ENCODE measurements around the gene IFIT1. TPM values are rescaled to one million over a fixed set of nuclear protein-coding genes. Genes with fewer than 3 reads are reported as not detected.
"Not testable (repeated sequence)": the region's sequence is repeated elsewhere in the genome, so short reads cannot be mapped to it uniquely, and the experiment has no call there.

IFIT1 gene
- total RNA-seq, 2 experiments from 2014 or later = 45.7 to 48.4 TPM

DNA sequence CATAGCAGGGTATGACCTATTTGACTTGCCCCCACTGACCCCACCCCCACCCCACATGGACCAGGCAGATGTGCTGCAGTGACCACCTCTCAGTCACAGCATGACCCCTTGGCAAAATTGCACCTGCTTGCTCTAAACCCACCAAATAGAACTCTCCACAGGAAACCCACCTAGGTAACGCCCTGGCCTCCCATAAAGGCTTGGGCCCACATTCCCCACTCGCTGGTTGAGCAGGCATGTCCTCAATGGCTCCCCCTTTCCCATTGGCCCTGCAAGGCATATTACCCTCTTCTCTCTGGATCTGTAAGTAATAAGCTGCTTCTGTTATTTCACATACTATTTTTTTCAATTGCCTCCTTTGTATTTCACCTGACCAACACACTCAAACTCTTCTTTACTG, 2.7 kb downstream of the IFIT1 start:
- Mint-ChIP-seq H3K36me3 (peaks cover 43% of the 10 kb centered on the region), H3K4me3 (peak overlapping the region; percentile 60), H3K27ac (peak overlapping the region; percentile 30), H3K27me3 (no peaks in the 10 kb centered on the region), H3K9me3 (no peaks in the 10 kb centered on the region), H3K4me1 (peaks cover 53% of the 10 kb centered on the region)
- POLR2A ChIA-PET = interaction anchor here (1.6 to 2.5 kb wide), 2 partner anchors 19 to 20 kb away, joined by 3 to 11 read pairs; partner anchors contain the start of gene IFIT5
- DNase-seq = no peak
- ATAC-seq (ENCODE audit: low read depth) = no peak

DNA sequence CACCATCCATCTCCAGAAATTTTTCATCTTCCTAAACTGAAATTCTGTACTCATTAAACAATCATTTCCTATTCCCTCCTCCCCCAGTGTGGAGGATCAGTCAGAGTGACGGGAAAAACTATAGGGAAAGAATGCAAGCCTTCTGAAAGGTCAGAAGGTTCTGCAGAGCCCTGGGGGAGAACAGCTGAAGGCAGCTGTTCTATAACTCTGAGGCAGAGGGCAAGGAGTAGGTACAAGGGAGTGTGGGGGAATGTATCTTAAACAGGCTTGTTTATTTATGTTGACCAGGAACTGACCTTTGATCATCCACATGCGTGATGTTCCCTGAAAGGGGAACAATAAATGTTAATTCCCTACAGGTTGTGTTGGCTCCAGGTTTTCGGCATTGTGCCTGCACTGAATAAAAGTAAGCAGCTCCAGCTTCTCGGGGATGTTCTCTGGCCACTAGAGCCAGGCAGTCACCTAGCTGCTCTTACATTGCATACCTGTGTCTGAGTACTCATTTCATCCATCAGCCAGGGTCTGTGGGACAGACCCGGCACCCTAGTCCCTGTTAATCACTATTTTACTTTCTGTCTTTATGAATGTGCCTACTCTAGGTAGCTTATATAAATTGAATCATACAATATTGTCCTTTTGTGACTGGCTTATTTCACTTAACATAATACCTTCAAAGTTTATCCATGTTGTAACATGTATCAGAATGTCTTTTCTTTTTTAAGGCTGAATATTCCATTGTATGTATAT, 5.8 kb downstream of the IFIT1 start:
- Mint-ChIP-seq H3K27me3 (no peaks in the 10 kb centered on the region), H3K4me3 (no peak overlapping the region), H3K36me3 (peaks cover 70% of the 10 kb centered on the region), H3K27ac (no peak overlapping the region), H3K4me1 (peaks cover 50% of the 10 kb centered on the region), H3K9me3 (no peaks in the 10 kb centered on the region)
- ATAC-seq (ENCODE audit: low read depth) (no peak), DNase-seq (no peak)
- POLR2A ChIA-PET = interaction anchor here (3.3 kb wide), 1 partner anchor 15 kb away, joined by 18 read pairs; the partner anchor contains the start of gene IFIT5

DNA sequence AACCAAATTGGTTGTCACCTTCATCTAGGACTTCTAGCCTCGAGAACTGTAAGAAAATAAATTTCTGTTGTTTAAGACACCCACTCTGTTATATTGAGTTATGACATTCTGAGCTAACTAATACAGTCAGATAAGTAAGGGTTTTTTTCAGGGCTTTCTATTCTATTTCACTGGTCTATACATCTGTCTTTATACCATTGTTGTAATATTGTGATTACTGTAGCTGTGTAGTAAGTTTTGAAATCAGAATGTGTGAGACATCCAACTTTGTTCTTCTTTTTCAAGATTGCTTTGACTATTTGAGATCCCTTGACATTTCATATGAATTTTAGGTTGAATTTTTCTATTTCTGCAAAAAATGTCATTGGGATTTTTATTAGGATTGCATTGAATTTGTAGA, 7.5 kb downstream of the IFIT1 start:
- POLR2A ChIA-PET = interaction anchor here (3.3 kb wide), 1 partner anchor 14 kb away, joined by 18 read pairs; the partner anchor contains the start of gene IFIT5
- no peaks in the 10 kb centered on the region for H3K27me3 Mint-ChIP-seq
- DNase-seq = no peak
- peaks cover 41% of the 10 kb centered on the region for H3K4me1 Mint-ChIP-seq
- no peaks in the 10 kb centered on the region for H3K9me3 Mint-ChIP-seq
- ATAC-seq (ENCODE audit: low read depth) = no peak
- H3K36me3 Mint-ChIP-seq = peaks cover 87% of the 10 kb centered on the region
- H3K4me3 Mint-ChIP-seq = peak overlapping the region; percentile 3
- no peak overlapping the region for H3K27ac Mint-ChIP-seq

DNA sequence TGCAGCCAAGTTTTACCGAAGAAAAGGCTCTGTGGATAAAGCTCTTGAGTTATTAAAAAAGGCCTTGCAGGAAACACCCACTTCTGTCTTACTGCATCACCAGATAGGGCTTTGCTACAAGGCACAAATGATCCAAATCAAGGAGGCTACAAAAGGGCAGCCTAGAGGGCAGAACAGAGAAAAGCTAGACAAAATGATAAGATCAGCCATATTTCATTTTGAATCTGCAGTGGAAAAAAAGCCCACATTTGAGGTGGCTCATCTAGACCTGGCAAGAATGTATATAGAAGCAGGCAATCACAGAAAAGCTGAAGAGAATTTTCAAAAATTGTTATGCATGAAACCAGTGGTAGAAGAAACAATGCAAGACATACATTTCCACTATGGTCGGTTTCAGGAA, 10.6 kb downstream of the IFIT1 start:
- ATAC-seq (ENCODE audit: low read depth) (no peak), DNase-seq (no peak)
- H3K27me3 Mint-ChIP-seq = no peaks in the 10 kb centered on the region
- POLR2A ChIA-PET = interaction anchor here (0.6 to 2.8 kb wide), 5 partner anchors 9 to 319 kb away, joined by 3 to 12 read pairs (median 4); partner anchors contain the start of genes IFIT1 and IFIT5
- peaks cover 92% of the 10 kb centered on the region for H3K36me3 Mint-ChIP-seq
- H3K9me3 Mint-ChIP-seq = peaks cover 3% of the 10 kb centered on the region
- H3K27ac Mint-ChIP-seq = no peak overlapping the region
- peaks cover 27% of the 10 kb centered on the region for H3K4me1 Mint-ChIP-seq
- no peak overlapping the region for H3K4me3 Mint-ChIP-seq

DNA sequence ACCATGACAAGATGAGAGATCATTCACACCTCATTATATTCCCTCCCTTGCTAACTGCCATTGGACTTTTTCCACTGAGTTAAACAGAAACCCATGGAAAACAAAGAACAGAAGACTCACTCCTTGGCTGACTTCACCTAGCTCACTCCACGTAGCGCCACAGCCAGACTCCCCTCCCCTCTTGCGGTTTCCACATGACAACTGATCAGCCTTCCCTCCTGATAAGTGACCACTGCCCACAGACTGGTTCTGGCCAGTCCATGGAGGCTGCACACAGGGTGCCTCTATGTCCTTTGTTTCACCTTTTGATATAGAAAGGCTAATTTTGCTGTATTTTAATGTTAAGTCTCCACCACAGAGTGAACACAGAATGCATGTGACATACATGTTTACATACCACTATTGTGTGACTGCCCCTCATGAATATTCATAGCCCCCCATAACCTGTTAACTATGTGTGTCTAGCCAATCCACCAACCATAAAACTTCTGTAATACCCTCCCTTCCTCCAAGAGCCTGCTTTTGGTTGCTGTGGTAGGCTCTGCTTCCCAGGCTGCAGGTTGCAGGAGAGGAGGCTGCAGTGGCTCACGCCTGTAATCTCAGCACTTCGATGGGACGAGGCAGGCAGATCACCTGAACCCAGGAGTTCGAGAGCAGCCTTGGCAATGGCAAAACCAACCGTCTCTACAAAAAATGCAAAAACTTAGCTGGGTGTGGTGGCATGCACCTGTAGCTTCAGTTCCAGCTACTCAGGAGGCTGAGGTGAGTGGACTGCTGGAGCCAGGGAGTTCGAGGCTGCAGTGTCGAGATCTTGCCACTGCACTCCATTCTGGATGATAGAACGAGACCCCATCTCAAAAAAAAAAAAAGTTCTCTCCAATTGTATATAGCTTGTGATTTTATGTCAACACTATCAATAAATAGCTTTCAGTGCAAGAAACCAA, 12.0 kb downstream of the IFIT1 start:
- Mint-ChIP-seq H3K36me3 (peaks cover 92% of the 10 kb centered on the region), H3K9me3 (peaks cover 10% of the 10 kb centered on the region), H3K27me3 (no peaks in the 10 kb centered on the region), H3K4me3 (no peak overlapping the region), H3K4me1 (peaks cover 15% of the 10 kb centered on the region), H3K27ac (no peak overlapping the region)
- DNase-seq (no peak), ATAC-seq (ENCODE audit: low read depth) (no peak)
- POLR2A ChIA-PET = interaction anchor here (1.0 kb wide), 1 partner anchor 8 kb away, joined by 3 read pairs; no protein-coding TSS in a partner anchor

DNA sequence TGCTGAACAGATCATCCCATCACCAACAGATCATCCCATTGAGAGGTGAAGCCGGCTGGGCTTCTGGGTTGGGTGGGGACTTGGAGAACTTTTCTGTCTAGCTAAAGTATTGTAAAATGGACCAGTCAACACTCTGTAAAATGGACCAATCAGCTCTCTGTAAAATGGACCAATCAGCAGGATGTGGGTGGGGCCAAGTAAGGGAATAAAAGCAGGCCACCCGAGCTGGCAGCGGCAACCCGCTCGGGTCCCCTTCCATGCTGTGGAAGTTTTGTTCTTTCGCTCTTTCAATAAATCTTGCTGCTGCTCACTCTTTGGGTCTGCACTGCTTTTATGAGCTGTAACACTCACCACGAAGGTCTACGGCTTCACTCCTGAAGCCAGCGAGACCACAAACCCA, 13.8 kb downstream of the IFIT1 start:
- Mint-ChIP-seq H3K9me3 (peaks cover 13% of the 10 kb centered on the region), H3K4me1 (peaks cover 11% of the 10 kb centered on the region)
- POLR2A ChIA-PET = interaction anchor here (0.6 to 1.0 kb wide), 2 partner anchors 8 to 298 kb away, joined by 3 read pairs; partner anchors contain the start of gene IFIT5

DNA sequence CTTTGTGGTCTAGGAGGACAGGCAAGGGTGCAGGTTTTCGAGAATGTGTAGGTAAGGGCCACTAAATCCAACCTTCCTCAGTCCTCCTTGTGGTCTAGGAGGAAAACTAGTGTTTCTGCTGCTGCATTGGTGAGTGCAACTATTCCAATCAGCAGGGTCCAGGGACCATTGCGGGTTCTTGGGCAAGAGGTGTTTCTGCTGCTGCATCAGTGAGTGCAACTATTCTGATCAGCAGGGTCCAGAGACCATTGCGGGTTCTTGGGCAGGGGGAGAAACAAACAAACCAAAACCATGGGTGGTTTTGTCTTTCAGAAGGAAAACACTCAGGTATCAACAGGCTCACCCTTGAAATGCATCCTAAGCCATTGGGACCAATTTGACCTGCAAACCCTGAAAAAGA, 15.4 kb downstream of the IFIT1 start:
- Mint-ChIP-seq H3K36me3 (peaks cover 92% of the 10 kb centered on the region), H3K4me1 (peaks cover 15% of the 10 kb centered on the region)

More for the DNA sequence above, 13.8 kb downstream of the IFIT1 start:
- DNase-seq; ATAC-seq (ENCODE audit: low read depth); H3K27me3 Mint-ChIP-seq; H3K4me3 Mint-ChIP-seq: not testable (repeated sequence)
- H3K27ac Mint-ChIP-seq = peak overlapping the region; percentile 5
- peaks cover 93% of the 10 kb centered on the region for H3K36me3 Mint-ChIP-seq

DNA sequence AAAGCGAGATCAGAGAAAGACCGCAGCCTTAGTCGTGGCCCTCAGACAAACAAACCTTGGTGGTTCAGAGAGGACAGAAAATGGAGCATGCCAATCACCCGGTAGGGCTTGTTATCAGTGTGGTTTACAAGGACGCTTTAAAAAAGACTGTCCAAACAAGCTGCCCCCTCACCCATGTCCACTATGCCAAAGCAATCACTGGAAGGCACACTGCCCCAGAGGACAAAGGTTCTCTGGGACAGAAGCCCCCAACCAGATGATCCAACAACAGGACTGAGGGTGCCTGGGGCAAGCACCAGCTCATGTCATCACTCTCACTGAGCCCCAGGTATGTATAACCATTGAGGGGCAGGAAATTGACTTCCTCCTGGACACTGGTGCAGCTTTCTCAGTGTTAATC, 16.9 kb downstream of the IFIT1 start:
- not testable (repeated sequence) for H3K27me3 Mint-ChIP-seq

More for the DNA sequence above, 15.4 kb downstream of the IFIT1 start:
- H3K4me3 Mint-ChIP-seq; ATAC-seq (ENCODE audit: low read depth); H3K27ac Mint-ChIP-seq; H3K27me3 Mint-ChIP-seq; POLR2A ChIA-PET; DNase-seq: not testable (repeated sequence)
- peaks cover 19% of the 10 kb centered on the region for H3K9me3 Mint-ChIP-seq

DNA sequence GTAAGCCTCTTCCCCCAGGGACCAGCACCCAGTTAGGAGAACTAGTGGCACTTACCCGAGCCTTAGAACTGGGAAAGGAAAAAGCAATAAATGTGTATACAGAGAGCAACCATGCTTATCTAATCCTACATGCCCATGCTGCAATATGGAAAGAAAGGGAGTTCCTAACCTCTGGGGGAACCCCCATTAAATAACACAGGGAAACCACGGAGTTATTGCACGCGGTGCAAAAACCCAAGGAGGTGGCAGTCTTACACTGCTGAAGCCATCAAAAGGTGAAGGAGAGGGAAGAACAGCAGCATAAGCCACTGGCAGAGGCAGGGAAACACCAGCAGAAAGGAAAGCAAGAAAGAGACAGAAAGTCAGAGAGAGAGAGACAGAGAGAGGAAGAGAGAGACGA, 18.1 kb downstream of the IFIT1 start:
- DNase-seq; POLR2A ChIA-PET; ATAC-seq (ENCODE audit: low read depth); H3K4me3 Mint-ChIP-seq; H3K27me3 Mint-ChIP-seq: not testable (repeated sequence)
- Mint-ChIP-seq H3K4me1 (peaks cover 20% of the 10 kb centered on the region), H3K27ac (peak overlapping the region; percentile 78), H3K9me3 (peaks cover 19% of the 10 kb centered on the region), H3K36me3 (peaks cover 68% of the 10 kb centered on the region)

More for the DNA sequence above, 16.9 kb downstream of the IFIT1 start:
- ATAC-seq (ENCODE audit: low read depth); H3K27ac Mint-ChIP-seq; H3K4me3 Mint-ChIP-seq; DNase-seq; POLR2A ChIA-PET: not testable (repeated sequence)
- Mint-ChIP-seq H3K9me3 (peaks cover 19% of the 10 kb centered on the region), H3K36me3 (peaks cover 77% of the 10 kb centered on the region), H3K4me1 (peaks cover 17% of the 10 kb centered on the region)

DNA sequence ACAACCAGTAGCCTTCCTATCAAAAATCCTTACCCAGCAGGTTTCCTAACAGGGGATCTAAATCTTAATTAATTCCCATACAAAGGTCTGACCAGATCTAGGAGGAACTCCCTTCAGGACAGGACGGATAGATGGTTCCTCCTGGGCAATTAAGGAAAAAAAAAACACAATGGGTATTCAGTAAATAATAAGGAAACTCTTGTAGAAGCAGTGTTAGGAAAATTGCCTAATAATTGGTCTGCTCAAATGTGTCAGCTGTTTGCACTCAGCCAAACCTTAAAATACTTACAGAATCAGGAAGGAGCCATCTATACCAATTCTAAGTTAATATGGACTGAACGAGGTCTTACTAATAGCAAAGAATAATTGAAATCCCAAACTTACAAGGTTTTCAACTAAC, 18.7 kb downstream of the IFIT1 start:
- H3K36me3 Mint-ChIP-seq = peaks cover 66% of the 10 kb centered on the region
- H3K4me3 Mint-ChIP-seq; ATAC-seq (ENCODE audit: low read depth); H3K27me3 Mint-ChIP-seq; H3K27ac Mint-ChIP-seq; DNase-seq; POLR2A ChIA-PET: not testable (repeated sequence)
- H3K4me1 Mint-ChIP-seq = peaks cover 23% of the 10 kb centered on the region
- peaks cover 19% of the 10 kb centered on the region for H3K9me3 Mint-ChIP-seq

DNA sequence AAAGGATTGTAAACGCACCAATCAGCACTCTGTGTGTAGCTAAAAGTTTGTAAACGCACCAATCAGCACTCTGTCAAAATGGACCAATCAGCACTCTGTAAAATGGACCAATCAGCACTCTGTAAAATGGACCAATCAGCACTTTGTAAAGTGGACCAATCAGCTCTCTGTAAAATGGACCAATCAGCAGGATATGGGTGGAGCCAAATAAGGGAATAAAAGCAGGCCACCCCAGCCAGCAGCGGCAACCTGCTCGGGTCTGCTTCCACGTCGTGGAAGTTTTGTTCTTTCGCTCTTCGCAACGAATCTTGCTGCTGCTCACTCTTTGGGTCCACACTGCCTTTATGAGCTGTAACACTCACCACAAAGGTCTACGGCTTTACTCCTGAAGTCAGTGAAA, 19.9 kb downstream of the IFIT1 start:
- Mint-ChIP-seq H3K9me3 (peaks cover 16% of the 10 kb centered on the region), H3K27ac (peak overlapping the region; percentile 87), H3K4me1 (peaks cover 28% of the 10 kb centered on the region), H3K4me3 (peak overlapping the region; percentile 69), H3K36me3 (peaks cover 64% of the 10 kb centered on the region)
- H3K27me3 Mint-ChIP-seq; ATAC-seq (ENCODE audit: low read depth): not testable (repeated sequence)
- DNase-seq = peak; percentile 49
- POLR2A ChIA-PET = interaction anchor here (0.8 to 6.9 kb wide), 11 partner anchors 9 to 422 kb away, joined by 3 to 170 read pairs (median 8); partner anchors contain the start of genes FAS, IFIT1, IFIT2 and IFIT3

DNA sequence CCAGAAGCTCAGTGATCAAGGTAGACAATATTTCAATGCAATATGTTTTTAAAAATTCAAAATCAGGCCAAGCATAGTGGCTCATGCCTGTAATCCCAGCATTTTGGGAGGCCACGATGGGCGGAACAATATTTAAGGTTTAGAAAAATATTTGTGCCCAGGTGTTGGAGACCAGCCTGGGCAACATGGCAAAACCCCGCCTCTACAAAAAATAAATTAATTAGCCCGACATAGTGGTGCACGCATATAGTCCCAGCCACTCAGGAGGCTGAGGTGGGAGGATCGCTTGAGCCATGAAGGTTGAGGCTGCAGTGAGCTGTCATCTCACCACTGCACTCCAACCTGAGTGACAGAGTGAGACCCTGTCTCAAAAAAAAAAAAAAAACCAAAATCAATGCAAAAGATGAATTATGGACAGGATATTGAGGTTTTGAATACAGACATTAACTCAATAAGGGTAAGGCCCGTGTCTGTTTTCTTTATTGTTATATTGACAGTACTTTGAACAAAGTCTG, 21.0 kb downstream of the IFIT1 start:
- Mint-ChIP-seq H3K27ac (peak overlapping the region; percentile 98), H3K9me3 (peaks cover 13% of the 10 kb centered on the region), H3K4me1 (peaks cover 39% of the 10 kb centered on the region), H3K4me3 (peak overlapping the region; percentile 100), H3K36me3 (peaks cover 59% of the 10 kb centered on the region), H3K27me3 (no peaks in the 10 kb centered on the region)
- POLR2A ChIA-PET = interaction anchor here (1.1 to 6.9 kb wide), 17 partner anchors 11 to 1595 kb away, joined by 3 to 170 read pairs (median 8); partner anchors contain the start of genes ATAD1, FAS, IFIT1 and IFIT2
- DNase-seq (no peak), ATAC-seq (ENCODE audit: low read depth) (no peak)

Data from activated naive CD8-positive, alpha-beta T cell treated with anti-CD3 and anti-CD28 coated beads, Interleukin-2, amount 10 ng/mL, durations not matched to agents 7 days and 5 days (primary cell).